Measurements from ENCODE around the gene GUCA1A. TPM values are rescaled to one million over a fixed set of nuclear protein-coding genes. Genes with fewer than 3 reads are reported as not detected.

The GUCA1A gene
- total RNA-seq, 1 donor from 2014 or later, result not detected

GRCh38 chr6:42227173-42227850 lies 54.1 kb downstream of the GUCA1A start:
- Histone ChIP-seq H3K27ac (peak overlapping the region; percentile 55), H3K9me3 (no peaks in the 10 kb centered on the region), H3K4me3 (no peak overlapping the region), H3K27me3 (no peaks in the 10 kb centered on the region), H3K36me3 (no peaks in the 10 kb centered on the region), H3K4me1 (no peaks in the 10 kb centered on the region)
- no peak for TF ChIP-seq CTCF (IDR thresholded peaks at IDR 0.05)
- intact Hi-C loops (cut with DNase I), result no loop called here
- no peak for DNase-seq
- ATAC-seq, result peak; percentile 81

GRCh38 chr6:42228305-42228704 lies 55.1 kb downstream of the GUCA1A start:
- H3K27ac ChIP-seq, result no peak overlapping the region
- DNase-seq (no peak), ATAC-seq (no peak)
- no peaks in the 10 kb centered on the region for H3K36me3 ChIP-seq
- TF ChIP-seq CTCF (IDR thresholded peaks at IDR 0.05), result no peak
- no peaks in the 10 kb centered on the region for H3K27me3 ChIP-seq
- no peaks in the 10 kb centered on the region for H3K9me3 ChIP-seq
- H3K4me1 ChIP-seq, result no peaks in the 10 kb centered on the region
- intact Hi-C loops (cut with DNase I), result no loop called here
- no peak overlapping the region for H3K4me3 ChIP-seq

Other genes with a start within 250 kb of the GUCA1A start
- gene CCND3, start 231.6 kb upstream of the GUCA1A start, total RNA-seq, result 186 TPM
- gene TAF8, start 122.8 kb upstream of the GUCA1A start, total RNA-seq, result 31.1 TPM
- 11.5 TPM for gene C6orf132, start 30.7 kb upstream of the GUCA1A start, total RNA-seq
- gene GUCA1B, start 21.6 kb downstream of the GUCA1A start, total RNA-seq, result 0.84 TPM
- gene MRPS10, start 44.5 kb downstream of the GUCA1A start, total RNA-seq, result 24.8 TPM

Measured in upper lobe of right lung (tissue), 1 donor.